GM19397 (cell line): ENCODE data around the gene UPK3B.
"Not testable (repeated sequence)": the region's sequence is repeated elsewhere in the genome, so short reads cannot be mapped to it uniquely, and the experiment has no call there.

Experiments used
- ATAC-seq: cut with Tn5 transposase; IDR thresholded peaks from one replicate; pipeline ENCODE4 v1.9.1; 2021; ENCODE audit warnings: mild to moderate bottlenecking, moderate library complexity; ENCODE audit not compliant: unreplicated experiment

Gene UPK3B

DNA sequence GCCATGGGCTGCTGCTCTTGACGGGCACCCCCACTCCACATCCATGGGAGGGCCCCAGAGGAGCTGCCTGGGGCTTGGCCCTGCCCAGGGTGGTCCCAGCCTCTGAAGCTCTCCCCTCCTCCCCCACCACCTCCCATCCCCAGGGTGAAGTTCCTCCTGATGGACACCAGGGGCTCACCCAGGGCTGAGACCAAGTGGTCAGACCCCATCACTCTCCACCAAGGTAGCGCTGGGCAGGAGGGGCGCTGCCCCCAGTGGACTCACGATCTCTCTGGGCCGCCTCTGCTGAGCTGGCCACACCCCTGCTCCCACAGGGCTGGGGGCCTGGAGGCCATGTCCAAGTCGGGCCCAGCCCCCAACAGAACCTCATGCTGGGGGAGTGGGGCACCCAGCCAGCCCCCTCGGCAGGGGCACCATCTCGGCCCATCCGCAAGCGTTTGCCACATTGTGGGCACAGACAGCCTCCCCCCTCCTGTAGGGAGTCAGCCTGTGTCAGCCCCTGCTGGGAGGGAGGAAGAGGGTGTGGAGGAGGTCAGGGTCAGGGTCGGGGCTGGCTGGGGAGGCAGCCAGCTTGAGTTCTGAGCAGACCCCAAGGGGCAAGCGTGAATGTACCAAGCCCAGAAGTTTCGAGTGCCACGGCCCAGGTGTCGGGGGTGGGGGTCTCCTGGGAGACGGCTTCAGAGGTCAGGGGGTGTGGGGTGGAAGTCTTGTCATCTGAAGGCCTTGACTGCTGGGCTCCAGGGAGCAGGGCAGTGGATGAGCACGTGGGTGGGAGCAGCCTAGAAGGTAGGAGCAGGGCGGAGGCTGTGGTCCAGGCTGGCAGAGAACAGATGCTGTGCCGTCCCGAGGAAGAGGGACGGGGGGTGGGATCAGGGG lies 2.8 kb downstream of the UPK3B start:
- no peak for ATAC-seq

DNA sequence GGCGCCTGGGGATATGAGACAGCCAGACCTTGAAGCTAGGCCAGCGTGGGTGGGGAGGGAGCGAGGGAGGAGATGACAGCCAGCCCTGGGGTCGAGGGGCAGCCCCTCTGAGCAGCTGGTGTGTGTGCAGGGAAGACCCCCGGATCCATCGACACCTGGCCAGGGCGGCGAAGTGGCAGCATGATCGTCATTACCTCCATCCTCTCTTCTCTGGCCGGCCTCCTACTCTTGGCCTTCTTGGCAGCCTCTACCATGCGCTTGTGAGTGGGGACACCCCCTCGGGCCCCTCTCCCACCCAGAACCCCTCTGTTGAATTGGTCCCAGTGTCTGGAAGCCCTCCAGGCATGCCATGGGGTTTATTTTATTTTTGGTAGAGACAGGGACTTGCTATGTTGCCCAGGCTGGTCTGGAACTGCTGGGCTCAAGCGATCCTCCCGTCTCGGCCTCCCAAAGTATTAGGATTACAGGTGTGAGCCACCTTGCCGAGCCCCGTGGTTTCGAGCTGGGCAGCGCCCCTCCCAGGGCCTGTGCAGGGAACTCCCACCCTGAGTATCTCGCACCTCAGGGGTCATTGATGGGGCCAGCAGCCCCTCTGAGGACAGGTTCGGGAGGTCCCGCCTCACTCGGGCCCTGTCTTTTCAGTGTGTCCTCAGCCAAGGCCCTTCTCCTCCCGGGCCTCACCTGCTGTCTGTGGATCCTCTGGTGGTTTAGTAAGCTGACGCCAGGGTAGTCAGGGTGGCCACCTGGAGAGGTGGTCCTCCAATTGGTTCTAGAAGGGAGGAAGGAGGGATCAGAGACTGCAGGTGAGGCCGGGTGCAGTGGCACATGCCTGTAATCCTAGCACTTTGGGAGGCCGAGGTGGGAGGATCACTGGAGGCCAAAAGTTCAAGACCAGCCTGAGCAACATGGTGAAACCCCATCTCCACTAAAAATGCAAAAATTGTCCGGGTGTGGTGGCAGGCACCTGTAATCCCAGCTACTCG lies 3.8 kb downstream of the UPK3B start:
- ATAC-seq, result no peak

DNA sequence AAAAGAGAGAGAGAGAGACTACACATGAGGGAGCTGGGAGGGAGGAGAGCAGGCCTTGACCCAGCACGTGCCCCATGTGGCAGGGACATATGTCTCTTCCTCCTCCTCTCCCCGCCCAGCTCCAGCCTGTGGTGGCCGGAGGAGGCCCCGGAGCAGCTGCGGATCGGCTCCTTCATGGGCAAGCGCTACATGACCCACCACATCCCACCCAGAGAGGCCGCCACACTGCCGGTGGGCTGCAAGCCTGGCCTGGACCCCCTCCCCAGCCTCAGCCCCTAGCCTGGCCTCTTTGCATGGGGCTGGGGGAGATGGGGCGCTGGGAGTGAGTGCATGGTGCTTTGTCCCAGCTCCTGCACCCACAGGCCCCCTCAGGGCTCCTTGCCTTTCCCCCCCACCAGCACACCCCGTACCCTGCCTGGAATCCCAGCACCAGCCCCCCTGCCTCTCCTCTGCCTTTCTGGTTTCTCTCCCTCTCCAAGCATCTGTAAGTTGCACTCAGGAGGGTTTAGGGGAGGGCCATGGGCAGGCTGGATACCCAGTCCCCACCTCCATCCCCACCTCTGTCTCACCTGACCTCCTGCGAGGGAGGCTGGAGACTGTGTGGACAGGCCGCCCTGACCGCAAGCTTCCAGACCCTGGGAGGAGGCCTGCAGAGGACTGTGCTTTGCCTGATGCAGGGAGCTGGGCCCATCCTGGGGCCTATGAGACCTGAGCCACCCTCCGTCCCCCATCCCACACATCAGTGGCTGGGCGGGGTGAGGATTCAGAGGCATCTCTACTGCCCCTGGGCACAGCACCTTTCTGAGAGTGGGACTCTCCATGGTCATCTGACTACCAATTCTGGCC lies 4.8 kb downstream of the UPK3B start:
- ATAC-seq, result no peak

DNA sequence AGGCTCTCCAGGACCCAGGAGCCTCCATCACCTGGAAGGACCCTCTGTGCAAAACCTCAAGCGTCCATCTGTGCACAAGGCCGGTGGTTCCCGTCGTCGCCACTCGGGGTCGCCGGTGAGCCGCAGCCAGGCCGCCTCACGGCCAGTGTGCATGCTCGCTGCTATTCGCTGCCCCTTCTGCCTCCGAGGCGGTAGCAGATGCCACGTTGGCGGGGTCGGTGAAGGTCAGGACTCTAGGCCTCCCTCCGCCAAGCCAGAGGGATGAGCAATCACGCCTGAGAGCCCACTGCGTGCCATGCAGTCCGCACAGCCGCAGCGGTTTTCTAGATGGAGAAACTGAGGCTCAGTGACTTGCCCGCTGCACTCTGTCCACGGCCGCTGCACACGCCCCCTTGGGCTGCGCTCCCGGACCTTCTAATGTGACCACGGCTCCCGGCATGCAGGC lies 5.7 kb downstream of the UPK3B start:
- no peak for ATAC-seq

DNA sequence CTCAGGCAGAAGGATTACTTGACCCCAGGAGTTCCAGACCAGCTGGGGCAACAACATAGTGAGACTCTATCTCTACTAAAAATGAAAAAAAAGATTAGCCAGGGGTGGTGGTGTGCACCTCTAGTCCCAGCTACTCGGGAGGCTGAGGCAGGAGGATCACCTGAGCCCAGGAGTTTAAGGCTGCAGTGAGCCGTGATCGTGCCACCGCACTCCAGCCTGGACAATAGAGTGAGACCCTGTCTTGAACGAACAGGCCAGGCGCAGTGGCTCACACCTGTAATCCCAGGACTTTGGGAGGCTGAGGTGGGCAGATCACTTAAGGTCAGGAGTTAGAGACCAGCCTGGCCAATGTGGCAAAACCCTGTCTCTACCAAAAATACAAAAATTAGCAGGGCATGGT lies 6.6 kb downstream of the UPK3B start:
- ATAC-seq, result not testable (repeated sequence)

DNA sequence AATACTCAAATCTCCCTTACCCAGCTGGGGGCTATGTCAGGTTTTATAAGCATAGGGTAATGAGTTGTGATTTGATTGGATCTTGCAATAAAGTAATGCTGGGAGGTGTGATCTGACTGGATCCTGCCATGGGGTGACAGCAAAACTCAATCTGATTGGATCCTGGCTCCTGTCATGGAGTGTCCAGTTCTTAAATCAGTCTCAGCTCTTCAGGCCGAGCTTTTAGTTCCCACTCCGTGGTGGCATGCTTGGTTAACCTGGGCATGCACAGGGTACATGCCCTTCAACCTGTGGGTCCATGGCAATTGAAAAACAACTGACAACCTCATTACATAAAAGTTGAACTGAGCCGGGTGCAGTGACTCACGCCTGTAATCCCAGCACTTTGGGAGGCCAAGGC lies 15.8 kb downstream of the UPK3B start:
- ATAC-seq, result not testable (repeated sequence)

DNA sequence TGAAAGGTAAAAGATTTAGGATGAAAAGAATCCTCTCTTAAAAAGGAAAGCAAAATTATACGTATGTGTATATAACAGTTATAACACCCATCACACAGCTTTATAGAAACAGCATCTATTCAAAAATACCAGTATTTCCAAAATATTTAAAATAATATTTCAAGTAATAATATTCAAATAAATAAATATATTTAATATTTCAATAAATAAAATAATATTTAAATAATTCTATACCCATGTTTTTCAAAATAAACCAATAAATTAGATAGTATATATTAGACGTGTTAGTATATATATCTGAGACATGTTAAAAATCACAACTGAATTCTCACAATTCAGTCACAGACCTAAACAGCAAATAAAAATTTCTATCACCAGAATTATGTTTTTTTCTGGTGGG lies 21.3 kb downstream of the UPK3B start:
- not testable (repeated sequence) for ATAC-seq

DNA sequence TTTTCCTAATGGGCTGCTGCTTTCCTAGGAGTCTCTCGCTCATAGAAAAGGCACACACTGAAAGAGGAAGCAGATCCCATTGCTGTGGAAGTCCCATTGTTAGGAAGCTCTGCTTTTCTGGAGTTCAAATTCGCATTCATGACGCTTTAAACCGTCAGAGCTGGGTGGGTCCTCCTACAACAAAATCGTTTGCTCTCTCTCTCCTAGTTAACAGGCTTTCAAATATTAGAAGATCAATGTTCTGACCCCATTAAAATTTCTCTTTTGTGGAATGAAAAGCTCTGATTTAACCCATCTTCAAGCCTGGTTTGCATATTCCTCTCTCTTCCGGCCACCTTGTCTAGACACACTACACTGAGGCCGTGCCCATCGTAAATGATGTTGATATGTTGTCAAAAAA lies 32.8 kb downstream of the UPK3B start, which contains the start of gene SPDYE16:
SPDYE16 (minus strand) TSS at position 101 of the 400 bp plus-strand sequence. CDS start 1,838 bp downstream, outside the sequence.
- ATAC-seq, result not testable (repeated sequence)

DNA sequence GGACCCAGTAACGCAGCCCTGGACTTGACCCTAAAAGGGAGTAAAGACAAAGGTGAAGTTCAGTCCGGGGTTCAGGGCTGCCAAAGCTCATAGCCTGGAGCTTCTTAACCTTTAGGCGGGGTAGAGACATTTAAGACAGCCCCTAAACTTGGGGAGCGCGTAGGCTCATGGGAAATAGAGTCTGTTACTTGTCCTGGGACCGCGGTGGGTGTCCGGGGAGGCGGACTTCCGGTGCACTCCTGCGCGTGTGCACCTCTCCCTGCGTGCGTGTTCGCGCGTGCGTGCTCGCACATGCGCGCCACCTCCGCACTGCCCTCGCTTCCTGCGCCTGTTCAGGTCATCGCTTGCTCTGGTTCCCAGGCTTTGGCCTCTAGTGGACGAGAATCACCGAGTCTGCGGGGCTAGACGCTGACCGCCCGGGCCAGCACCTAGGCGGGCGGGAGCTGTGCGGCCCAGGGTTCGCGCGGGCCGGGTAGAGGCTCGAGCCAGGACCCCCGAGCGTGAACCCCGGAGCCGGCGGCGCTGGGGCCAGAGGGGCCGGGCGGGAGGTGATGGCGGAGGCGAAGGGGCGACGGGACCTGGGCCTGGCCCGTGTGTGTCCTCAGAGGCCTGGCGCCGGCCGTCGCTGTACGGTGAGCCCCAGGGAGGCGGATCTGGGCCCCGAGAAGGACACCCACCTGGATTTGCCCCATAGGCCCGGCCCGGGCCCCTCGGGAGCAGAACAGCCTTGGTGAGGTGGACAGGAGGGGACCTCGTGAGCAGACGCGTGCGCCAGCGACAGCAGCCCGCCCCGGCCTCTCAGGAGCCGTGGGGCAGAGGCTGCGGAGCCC lies 38.9 kb downstream of the UPK3B start:
- ATAC-seq, result peak; percentile 100

DNA sequence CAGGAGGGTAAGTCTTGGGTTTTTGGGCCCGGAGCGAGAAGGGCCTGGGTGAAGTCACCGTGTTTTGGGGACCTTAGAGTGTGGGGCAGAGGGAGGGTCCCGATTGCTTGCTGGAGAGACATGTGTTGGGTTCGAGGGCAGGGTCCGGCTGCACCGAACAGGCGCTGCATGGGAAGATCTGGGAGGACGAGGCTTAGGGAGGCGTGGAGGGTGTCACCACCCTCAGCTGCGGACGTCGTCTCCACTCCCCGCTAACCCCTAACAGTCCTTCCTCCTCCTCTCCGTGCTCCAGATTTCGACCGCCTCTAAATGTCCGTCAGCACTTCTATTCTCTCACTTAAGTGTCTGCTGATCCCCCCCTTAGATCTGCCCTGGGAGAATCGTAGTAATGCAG lies 39.5 kb downstream of the UPK3B start:
- ATAC-seq, result not testable (repeated sequence)

DNA sequence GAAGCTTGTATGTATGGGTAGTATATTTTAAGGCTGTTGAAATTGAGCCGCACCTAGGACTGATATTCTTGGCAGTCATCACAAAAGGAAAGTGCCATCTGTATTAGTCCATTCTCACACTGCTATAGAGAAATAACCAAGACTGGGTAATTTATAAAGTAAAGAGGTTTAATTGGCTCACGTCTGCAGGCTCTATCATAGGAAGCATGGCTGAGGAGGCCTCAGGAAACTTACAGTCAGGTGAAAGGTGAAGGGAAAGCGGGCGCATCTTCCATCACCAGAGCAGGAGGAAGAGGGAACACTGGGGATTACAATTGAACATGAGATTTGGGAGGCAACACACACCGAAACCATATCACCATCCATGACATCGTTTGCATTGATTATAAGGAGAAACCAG lies 41.6 kb downstream of the UPK3B start:
- not testable (repeated sequence) for ATAC-seq

DNA sequence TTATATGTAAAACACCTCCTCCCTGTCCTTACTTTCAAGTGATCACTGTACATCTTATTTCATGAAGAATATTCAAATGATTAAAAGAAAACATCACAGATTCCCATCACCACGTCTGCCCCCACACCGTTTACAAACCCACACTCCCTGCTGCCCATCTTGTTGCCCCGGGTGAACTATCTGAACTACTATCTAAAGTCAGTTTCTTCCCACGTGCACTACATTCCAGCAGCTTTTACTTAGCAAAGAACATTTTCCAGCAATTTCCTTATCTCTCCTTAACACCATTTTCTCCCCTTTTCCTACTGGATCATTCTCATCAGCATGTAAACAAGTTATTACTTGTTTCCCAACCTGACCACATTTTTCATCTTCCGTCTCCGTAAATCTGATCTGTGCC lies 49.3 kb downstream of the UPK3B start:
- ATAC-seq, result not testable (repeated sequence)

DNA sequence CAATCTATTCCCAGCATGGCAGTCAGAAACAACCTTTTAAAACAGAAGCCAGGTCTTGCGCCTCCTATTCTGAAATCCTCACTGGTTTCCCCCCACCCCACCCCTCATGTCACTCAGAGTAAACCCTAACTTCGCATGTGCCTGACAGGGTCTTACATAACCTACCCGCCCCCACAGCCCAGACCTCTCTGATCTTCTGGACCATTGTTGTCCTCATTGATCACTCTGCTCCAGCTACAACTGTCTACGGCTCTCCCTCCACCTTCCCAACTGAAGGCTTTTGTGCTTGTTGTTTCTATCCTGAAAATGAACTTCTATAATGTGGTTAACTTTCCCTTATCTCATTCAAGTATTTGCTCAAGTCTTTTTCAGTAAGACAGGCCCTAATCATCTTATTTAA lies 49.8 kb downstream of the UPK3B start:
- ATAC-seq, result not testable (repeated sequence)

DNA sequence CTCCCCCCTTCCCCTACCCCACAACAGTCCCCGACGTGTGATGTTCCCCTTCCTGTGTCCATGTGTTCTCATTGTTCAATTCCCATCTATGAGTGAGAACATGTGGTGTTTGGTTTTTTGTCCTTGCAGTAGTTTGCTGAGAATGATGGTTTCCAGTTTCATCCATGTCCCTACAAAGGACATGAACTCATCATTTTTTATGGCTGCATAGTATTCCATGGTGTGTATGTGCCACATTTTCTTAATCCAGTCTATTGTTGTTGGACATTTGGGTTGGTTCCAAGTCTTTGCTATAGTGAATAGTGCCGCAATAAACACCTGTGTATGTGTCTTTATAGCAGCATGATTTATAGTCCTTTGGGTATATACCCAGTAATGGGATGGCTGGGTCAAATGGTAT lies 51.0 kb downstream of the UPK3B start:
- ATAC-seq, result not testable (repeated sequence)

DNA sequence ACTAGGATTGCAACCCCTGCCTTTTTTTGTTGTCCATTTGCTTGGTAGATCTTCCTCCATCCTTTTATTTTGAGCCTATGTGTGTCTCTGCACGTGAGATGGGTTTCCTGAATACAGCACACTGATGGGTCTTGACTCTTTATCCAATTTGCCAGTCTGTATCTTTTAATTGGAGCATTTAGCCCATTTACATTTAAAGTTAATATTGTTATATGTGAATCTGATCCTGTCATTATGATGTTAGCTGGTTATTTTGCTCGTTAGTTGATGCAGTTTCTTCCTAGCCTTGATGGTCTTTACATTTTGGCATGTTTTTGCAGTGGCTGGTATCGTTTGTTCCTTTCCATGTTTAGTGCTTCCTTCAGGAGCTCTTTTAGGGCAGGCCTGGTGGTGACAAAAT lies 54.6 kb downstream of the UPK3B start:
- ATAC-seq, result not testable (repeated sequence)
